ENCODE data around the gene THADA.
"Not testable (repeated sequence)": the region's sequence is repeated elsewhere in the genome, so short reads cannot be mapped to it uniquely, and the experiment has no call there.

THADA gene

GRCh38 chr2:43298500-43298899 is 297.3 kb downstream of the THADA start:
- Histone ChIP-seq H3K79me2 (ENCODE audit: insufficient read depth, low read length) (no peaks in the 10 kb centered on the region), H3K9me2 (ENCODE audit: low read depth, low read length) (no peaks in the 10 kb centered on the region), H3K27me3 (ENCODE audit: insufficient read depth, low read length) (no peaks in the 10 kb centered on the region), H3K27ac (ENCODE audit: low read depth, low read length, poor library complexity, severe bottlenecking) (no peak overlapping the region), H3K9ac (ENCODE audit: low read length) (no peak overlapping the region), H4K20me1 (ENCODE audit: insufficient read depth, low read length) (no peaks in the 10 kb centered on the region), H3K36me3 (ENCODE audit: insufficient read depth, low read length) (no peaks in the 10 kb centered on the region), H2AFZ (ENCODE audit: low read length) (no peak overlapping the region), H3K4me2 (ENCODE audit: low read length) (no peak overlapping the region), H3F3A (ENCODE audit: insufficient read depth, low read length) (no peaks in the 10 kb centered on the region), H3K4me1 (ENCODE audit: insufficient read depth, low read length, severe bottlenecking) (no peaks in the 10 kb centered on the region), H3K9me3 (ENCODE audit: low read length) (no peaks in the 10 kb centered on the region), H3K4me3 (ENCODE audit: low read depth, low read length, poor library complexity, severe bottlenecking) (no peak overlapping the region)
- no peak for TF ChIP-seq EZH2 (IDR thresholded peaks at IDR 0.05; ENCODE audit: borderline replicate concordance, low read length)
- TF ChIP-seq CTCF (IDR thresholded peaks at IDR 0.05; ENCODE audit: low read length) = no peak

GRCh38 chr2:43297740-43298139 is 298.1 kb downstream of the THADA start:
- not testable (repeated sequence) for H3K36me3 ChIP-seq (ENCODE audit: insufficient read depth, low read length); H3K9me3 ChIP-seq (ENCODE audit: low read length); H3K9me2 ChIP-seq (ENCODE audit: low read depth, low read length); H2AFZ ChIP-seq (ENCODE audit: low read length); H3K4me1 ChIP-seq (ENCODE audit: insufficient read depth, low read length, severe bottlenecking); H4K20me1 ChIP-seq (ENCODE audit: insufficient read depth, low read length); H3K4me2 ChIP-seq (ENCODE audit: low read length); H3K4me3 ChIP-seq (ENCODE audit: low read depth, low read length, poor library complexity, severe bottlenecking); H3F3A ChIP-seq (ENCODE audit: insufficient read depth, low read length); H3K79me2 ChIP-seq (ENCODE audit: insufficient read depth, low read length); H3K9ac ChIP-seq (ENCODE audit: low read length); H3K27me3 ChIP-seq (ENCODE audit: insufficient read depth, low read length); H3K27ac ChIP-seq (ENCODE audit: low read depth, low read length, poor library complexity, severe bottlenecking)

- TF ChIP-seq CTCF (IDR thresholded peaks at IDR 0.05; ENCODE audit: low read length) (no peak), EZH2 (IDR thresholded peaks at IDR 0.05; ENCODE audit: borderline replicate concordance, low read length) (no peak)
- Histone ChIP-seq H3K9me2 (ENCODE audit: low read depth, low read length) (no peaks in the 10 kb centered on the region), H4K20me1 (ENCODE audit: insufficient read depth, low read length) (no peaks in the 10 kb centered on the region), H3K4me3 (ENCODE audit: low read depth, low read length, poor library complexity, severe bottlenecking) (no peak overlapping the region), H3K27me3 (ENCODE audit: insufficient read depth, low read length) (no peaks in the 10 kb centered on the region), H3K9ac (ENCODE audit: low read length) (no peak overlapping the region), H3K4me1 (ENCODE audit: insufficient read depth, low read length, severe bottlenecking) (no peaks in the 10 kb centered on the region), H3K4me2 (ENCODE audit: low read length) (no peak overlapping the region), H3K27ac (ENCODE audit: low read depth, low read length, poor library complexity, severe bottlenecking) (no peak overlapping the region), H3K36me3 (ENCODE audit: insufficient read depth, low read length) (peaks cover 9% of the 10 kb centered on the region; the same call in 1 of the 2 replicates), H3K9me3 (ENCODE audit: low read length) (no peaks in the 10 kb centered on the region), H2AFZ (ENCODE audit: low read length) (no peak overlapping the region), H3F3A (ENCODE audit: insufficient read depth, low read length) (no peaks in the 10 kb centered on the region), H3K79me2 (ENCODE audit: insufficient read depth, low read length) (no peaks in the 10 kb centered on the region)
Observed at GRCh38 chr2:43294973-43295603, 300.8 kb downstream of the THADA start.
